K562 (cell line): Measurements from ENCODE around the gene RETREG1. TPM values are rescaled to one million over a fixed set of nuclear protein-coding genes. Genes with fewer than 3 reads are reported as not detected.
A peak's percentile ranks its signal among the peaks of the same experiment; 100 is the strongest.

Experiments
- ATAC-seq: fragments of 200-7000 bp; cut with Tn5 transposase; 3 replicates; pipeline ENCODE4 v1.9.1; 2020; ENCODE audit warnings: moderate library complexity
- BruUV-seq: library from RNA; stranded (reverse); fragments of 400-500 nt; replicated peaks from 2 replicates; lab custom pipeline; 2021; lab: Mats Ljungman, UMichigan
- CTCF ChIA-PET: fragments of 300-600 bp; formaldehyde crosslinking; extraction: SDS; loops from one replicate; lab custom pipeline; 2021; ENCODE audit warnings: low intra/inter-chr PET ratio; lab: Yijun Ruan, JAX
- POLR2A ChIA-PET: fragments of 300-600, 350-650 bp; sonication (Branson Sonifier 250); formaldehyde crosslinking; extraction: SDS; loops from one replicate; lab custom pipeline; 2021; ENCODE audit warnings: antibody characterized with exemption, inconsistent platforms; lab: Yijun Ruan, JAX
- DNase-seq, 4 experiments: peaks; one replicate each; pipeline versions ENCODE4 v3.0.0 to v3.0.0-alpha.2; 2011 to 2018; ENCODE audit warnings: low spot score in 3 of 4, mixed read lengths in 3 of 4; ENCODE audit errors: extremely low read depth in 1 of 4
- FAIRE-seq: peaks from 2 replicates; lab custom pipeline; 2011; peaks lifted over from hg19 to GRCh38; lab: Jason Lieb, UNC
- H2AFZ ChIP-seq: 2 replicates; pipeline ENCODE4 v1.6.0; 2011; ENCODE audit warnings: low read depth, low read length, control low read depth, inconsistent platforms
- H3K27ac ChIP-seq: fragments of 200-600 bp; 3 replicates; pipeline ENCODE4 v1.8.0; 2011; ENCODE audit warnings: low read depth, mild to moderate bottlenecking, control low read depth, inconsistent platforms, low read length, moderate library complexity, mixed read lengths; ENCODE audit errors: extremely low read depth
- H3K27me3 ChIP-seq, 2 experiments: fragments of 300-600 bp in 1 of 2; 2 replicates in 1 of 2; 3 replicates in 1 of 2; pipeline versions ENCODE4 v1.6.0 to v1.8.0; 2011; ENCODE audit warnings: inconsistent platforms in 2 of 2, low read length in 2 of 2, mild to moderate bottlenecking in 1 of 2, mixed read lengths in 1 of 2, moderate library complexity in 1 of 2; ENCODE audit not compliant: control insufficient read depth in 2 of 2, insufficient read depth in 2 of 2
- H3K36me3 ChIP-seq: fragments of 300-600 bp; 3 replicates; pipeline ENCODE4 v1.8.0; 2011; ENCODE audit warnings: mild to moderate bottlenecking, low read length, inconsistent platforms; ENCODE audit not compliant: control insufficient read depth, insufficient read depth
- H3K4me1 ChIP-seq, 2 experiments: fragments of 200-600 bp in 1 of 2; replicated peaks in 1 of 2; 2 replicates in 1 of 2; 3 replicates in 1 of 2; pipeline versions ENCODE4 v1.5.1 to v1.8.0; 2011; ENCODE audit warnings: inconsistent platforms in 2 of 2, low read length in 2 of 2, mild to moderate bottlenecking in 1 of 2, mixed read lengths in 1 of 2, moderate library complexity in 1 of 2; ENCODE audit not compliant: control insufficient read depth in 2 of 2, insufficient read depth in 2 of 2
- H3K4me2 ChIP-seq: 2 replicates; pipeline ENCODE4 v1.6.1; 2011; ENCODE audit warnings: low read length, control low read depth, inconsistent platforms, mixed read lengths; ENCODE audit not compliant: insufficient read depth
- H3K4me3 ChIP-seq: fragments of 200-600 bp; sonication (generic), shearing (Covaris generic); 2 replicates; pipeline ENCODE4 v1.5.1; 2016; ENCODE audit warnings: control low read depth, inconsistent platforms
- H3K79me2 ChIP-seq: fragments of 200-600 bp; 3 replicates; pipeline ENCODE4 v1.8.0; 2011; ENCODE audit warnings: low read length, inconsistent platforms; ENCODE audit not compliant: control insufficient read depth, insufficient read depth
- H3K9ac ChIP-seq, 2 experiments: 2 replicates each; pipeline versions ENCODE4 v1.6.0 to v1.6.1; 2011; ENCODE audit warnings: low read depth in 2 of 2, low read length in 2 of 2, control low read depth in 1 of 2, inconsistent platforms in 1 of 2, mild to moderate bottlenecking in 1 of 2, mixed read lengths in 1 of 2; ENCODE audit not compliant: insufficient read depth in 1 of 2
- H3K9me1 ChIP-seq: one replicate; pipeline ENCODE4 v1.6.0; 2011; ENCODE audit warnings: inconsistent platforms, mild to moderate bottlenecking, low read length, moderate library complexity; ENCODE audit not compliant: control insufficient read depth, insufficient read depth
- H3K9me3 ChIP-seq: replicated peaks from 2 replicates; pipeline ENCODE4 v1.5.1; 2011; ENCODE audit warnings: low read depth, low read length, inconsistent platforms; ENCODE audit not compliant: control insufficient read depth, insufficient read depth
- H4K20me1 ChIP-seq: replicated peaks from 2 replicates; pipeline ENCODE4 v1.6.1; 2011; ENCODE audit warnings: low read length, inconsistent platforms, mixed read lengths; ENCODE audit not compliant: control insufficient read depth, insufficient read depth
- CBFA2T2 ChIP-seq: fragments of 450-650 bp; conservative IDR thresholded peaks from 2 replicates; pipeline ENCODE4 v1.6.1; 2017; ENCODE audit warnings: mild to moderate bottlenecking
- CBFB ChIP-seq: sonication (generic); formaldehyde crosslinking; IDR thresholded peaks from 2 replicates; pipeline ENCODE4 v1.4.0; 2020; ENCODE audit warnings: mild to moderate bottlenecking, missing genetic modification reagents
- GATAD2A ChIP-seq: fragments of 450-650 bp; IDR thresholded peaks from 2 replicates; pipeline ENCODE4 v1.6.1; 2017
- LARP7 ChIP-seq: fragments of 450-650 bp; IDR thresholded peaks from 2 replicates; pipeline ENCODE4 v1.6.1; 2016
- POLR2AphosphoS5 ChIP-seq: IDR thresholded peaks from 2 replicates; pipeline ENCODE4 v1.6.1; 2011; ENCODE audit warnings: mild to moderate bottlenecking, low read depth, low read length, moderate library complexity; ENCODE audit not compliant: control insufficient read depth, insufficient read depth
- SAFB ChIP-seq: fragments of 200-400 bp; formaldehyde crosslinking; IDR thresholded peaks from 2 replicates; pipeline ENCODE4 v1.6.1; 2017; ENCODE audit warnings: low read depth, low read length, borderline replicate concordance
- TEAD2 ChIP-seq: fragments of 450-650 bp; IDR thresholded peaks from 2 replicates; pipeline ENCODE4 v1.6.1; 2016; ENCODE audit warnings: missing genetic modification characterization, control low read depth, missing compliant biosample characterization
- WGBS: fragments of 100-300 bp; shearing (Covaris generic); methylation state at CpG from one replicate; pipeline ENCODE4 v1.1.6; 2016; ENCODE audit warnings: low coverage, mixed read lengths; ENCODE audit not compliant: insufficient coverage; ENCODE audit errors: missing lambda C conversion rate; 5-methylcytosine and 5-hydroxymethylcytosine counted together
- in situ Hi-C: fragments of 300-500 bp; cut with MboI; formaldehyde crosslinking; loops from 4 replicates; pipeline ENCODE4 v1.15.0; 2018; ENCODE audit warnings: inconsistent platforms, mixed read lengths
- intact Hi-C: fragments of 100-400 bp; cut with micrococcal nuclease; formaldehyde crosslinking; loops from 2 replicates; pipeline ENCODE4 v1.14.2; 2022
- polyA plus RNA-seq, 8 experiments: library from polyadenylated mRNA; depleted of rRNA in 4 of 8; stranded (reverse) in 5 of 8; unstranded in 3 of 8; fragments of >200 nt; fragmentation: Nextera tagmentation in 2 of 8; fragmentation: Illumina TruSeq in 1 of 8; extraction: Ambion mirVana in 2 of 8; extraction: Trizol in 1 of 8; gene quantifications; 2 replicates each; pipeline versions ENCODE4 v1.2.1 to v1.2.3, GENCODE V29; 2011 to 2014; ENCODE audit warnings: inconsistent platforms in 1 of 8, missing spikeins in 1 of 8
- total RNA-seq, 7 experiments: library from RNA; depleted of rRNA in 6 of 7; stranded (reverse); fragments of >200 nt in 6 of 7; fragmentation: Illumina TruSeq in 2 of 7; extraction: Trizol in 2 of 7; gene quantifications; 2 replicates each; pipeline versions ENCODE4 v1.2.1 to v1.2.3, GENCODE V29; 2011 to 2021; ENCODE audit warnings: low replicate concordance in 1 of 7
- TF ChIP-seq, protein P1 (sequence below): IDR thresholded peaks from 2 replicates; pipeline ENCODE4 v1.6.1; 2014; ENCODE audit warnings: antibody characterized with exemption

The RETREG1 gene
- total and polyA plus RNA-seq, 9 of the 15 experiments (the other 6 are each of a cell fraction or from before 2014, with no cell fraction given) = 0.01 to 0.20 (median 0.08) TPM; not detected in 5

DNA sequence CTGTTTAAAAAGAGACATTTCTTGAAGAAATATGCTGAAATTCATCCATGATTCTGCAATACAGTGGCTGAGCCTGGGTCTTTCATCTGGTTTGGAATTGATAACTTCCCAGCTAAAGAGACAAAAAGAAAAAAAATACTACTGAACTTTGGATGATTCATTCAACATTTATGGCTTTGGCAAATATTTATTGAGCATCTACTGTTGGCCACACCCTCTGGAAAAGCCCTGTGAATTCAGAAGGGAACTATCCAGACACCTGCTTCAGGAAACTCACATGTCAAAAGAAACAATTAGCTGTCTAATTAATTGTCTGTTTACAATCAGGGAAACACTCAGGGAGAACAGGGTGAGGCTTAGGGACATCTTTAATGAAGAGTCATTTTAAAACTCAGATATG is 133.4 kb downstream of the RETREG1 start:
- intact Hi-C loops (loop anchor here (10.0 kb wide), 1 partner anchor 181 kb away; no protein-coding TSS in a partner anchor), in situ Hi-C loops (no loop called here)
- Histone ChIP-seq H3K9ac (no peak overlapping the region), H3K4me3 (no peak overlapping the region), H3K79me2 (no peaks in the 10 kb centered on the region), H3K4me2 (no peak overlapping the region), H3K27me3 (peaks cover 5 to 10% of the 10 kb centered on the region in 2 experiments; a peak in 2 of 5 replicates), H3K4me1 (no peaks in the 10 kb centered on the region), H3K36me3 (no peaks in the 10 kb centered on the region), H3K9me1 (no peaks in the 10 kb centered on the region), H3K9me3 (no peaks in the 10 kb centered on the region), H4K20me1 (no peaks in the 10 kb centered on the region), H3K27ac (no peak overlapping the region), H2AFZ (no peak overlapping the region)
- FAIRE-seq (no peak), ATAC-seq (no peak), DNase-seq (no peak)
- CTCF ChIA-PET = no interaction called here
- BruUV-seq = no TSS peak
- POLR2A ChIA-PET = interaction anchor here (1.1 to 1.7 kb wide), 2 partner anchors 17 to 322 kb away, joined by 3 to 4 read pairs; no protein-coding TSS in a partner anchor
- no peak for TF ChIP-seq CBFB (CRISPR knock-in tag)
- TF ChIP-seq POLR2AphosphoS5 = no peak
- TF ChIP-seq SAFB = no peak
- no peak for TF ChIP-seq LARP7
- no peak for TF ChIP-seq TEAD2 (tag)
- no peak for TF ChIP-seq GATAD2A

DNA sequence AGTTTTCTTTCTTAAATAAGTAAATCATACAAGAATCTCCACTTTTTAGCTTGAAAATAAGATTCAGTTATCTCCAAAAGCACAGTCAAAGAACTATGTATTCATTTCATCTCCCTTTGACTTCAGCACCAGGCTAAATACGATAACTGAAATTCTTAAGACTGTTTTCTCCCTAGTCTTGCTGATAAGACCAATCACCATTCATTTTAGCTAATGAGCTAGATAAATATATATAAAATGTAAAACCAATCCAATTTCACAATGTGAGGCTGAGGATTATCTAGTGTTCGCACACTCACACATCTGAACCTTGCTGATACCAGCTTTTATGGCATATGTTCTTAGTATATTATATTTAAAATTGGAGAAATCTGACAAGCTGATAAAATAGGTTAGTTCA is 133.9 kb downstream of the RETREG1 start:
- no peak overlapping the region for H3K27ac ChIP-seq
- 0 out of 2 replicates have a peak, but pooled peaks have one; percentile 11 for TF ChIP-seq CBFA2T2
- TF ChIP-seq, protein P1, sequence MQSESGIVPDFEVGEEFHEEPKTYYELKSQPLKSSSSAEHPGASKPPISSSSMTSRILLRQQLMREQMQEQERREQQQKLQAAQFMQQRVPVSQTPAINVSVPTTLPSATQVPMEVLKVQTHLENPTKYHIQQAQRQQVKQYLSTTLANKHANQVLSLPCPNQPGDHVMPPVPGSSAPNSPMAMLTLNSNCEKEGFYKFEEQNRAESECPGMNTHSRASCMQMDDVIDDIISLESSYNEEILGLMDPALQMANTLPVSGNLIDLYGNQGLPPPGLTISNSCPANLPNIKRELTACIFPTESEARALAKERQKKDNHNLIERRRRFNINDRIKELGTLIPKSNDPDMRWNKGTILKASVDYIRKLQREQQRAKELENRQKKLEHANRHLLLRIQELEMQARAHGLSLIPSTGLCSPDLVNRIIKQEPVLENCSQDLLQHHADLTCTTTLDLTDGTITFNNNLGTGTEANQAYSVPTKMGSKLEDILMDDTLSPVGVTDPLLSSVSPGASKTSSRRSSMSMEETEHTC = no peak
- no peaks in the 10 kb centered on the region for H3K4me1 ChIP-seq
- H3K36me3 ChIP-seq = no peaks in the 10 kb centered on the region
- H3K4me3 ChIP-seq = no peak overlapping the region
- intact Hi-C loops = loop anchor here (10.0 kb wide), 1 partner anchor 182 kb away; no protein-coding TSS in a partner anchor
- H2AFZ ChIP-seq = no peak overlapping the region
- ChIA-PET CTCF (no interaction called here), POLR2A (interaction anchor here (1.7 kb wide), 1 partner anchor 17 kb away, joined by 4 read pairs; no protein-coding TSS in a partner anchor)
- peaks cover 5% of the 10 kb centered on the region in 2 experiments; a peak in 2 of 5 replicates for H3K27me3 ChIP-seq
- WGBS = 3% methylated on average over 2 of the region's 2 CpGs
- H3K4me2 ChIP-seq = no peak overlapping the region
- no TSS peak for BruUV-seq
- H3K9ac ChIP-seq = no peak overlapping the region
- H4K20me1 ChIP-seq = no peaks in the 10 kb centered on the region
- DNase-seq (no peak), ATAC-seq (no peak), FAIRE-seq (no peak)
- H3K79me2 ChIP-seq = no peaks in the 10 kb centered on the region
- in situ Hi-C loops = no loop called here
- H3K9me3 ChIP-seq = no peaks in the 10 kb centered on the region
- H3K9me1 ChIP-seq = no peaks in the 10 kb centered on the region
